Effector CD4-positive, alpha-beta T cell (primary cell): ENCODE data around the gene TRIO.

Experiments
- DNase-seq: peaks from one replicate; pipeline ENCODE4 v3.0.0-alpha.2; 2020

The TRIO gene

GRCh38 chr5:14501353-14502293 is 358.5 kb downstream of the TRIO start:
- no peak for DNase-seq

GRCh38 chr5:14502294-14502690 is 359.1 kb downstream of the TRIO start:
- DNase-seq = no peak

DNA sequence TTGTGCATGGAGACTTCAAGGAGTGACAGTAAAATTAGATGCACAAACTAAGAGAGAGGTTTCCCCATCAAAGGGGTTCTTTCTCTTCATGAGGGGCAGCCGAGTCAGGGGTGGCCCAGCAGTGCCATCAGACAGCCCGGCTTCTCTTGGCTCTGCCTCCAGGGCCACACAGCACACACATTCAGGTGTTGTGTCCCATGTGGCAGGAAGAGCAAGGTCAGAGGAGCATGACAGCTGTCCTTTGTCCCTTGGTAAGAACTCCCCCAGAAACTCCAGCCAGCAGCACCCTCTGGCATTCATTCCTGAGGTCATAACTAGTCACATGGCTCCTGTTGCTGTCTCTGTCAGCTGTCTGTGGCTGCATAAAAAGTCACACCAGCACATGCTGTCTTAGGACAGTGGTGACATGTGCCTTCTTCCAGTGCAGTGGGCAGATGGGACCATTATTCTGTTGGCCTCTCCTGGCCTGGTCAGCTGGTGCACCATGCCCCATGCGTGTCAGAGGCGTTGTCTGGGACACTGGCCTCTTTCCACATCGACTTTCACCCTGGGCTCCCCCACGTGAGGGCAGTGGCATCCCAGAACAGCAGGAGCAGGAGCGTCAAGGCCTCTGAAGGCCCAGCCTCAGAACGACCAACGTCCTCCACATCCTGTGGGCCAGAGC is 360.0 kb downstream of the TRIO start:
- DNase-seq = no peak

- DNase-seq = no peak
These were observed 360.7 kb downstream of the TRIO start for GRCh38 chr5:14503681-14504331.

- DNase-seq = no peak
These were observed 361.2 kb downstream of the TRIO start for GRCh38 chr5:14504332-14504727.

- DNase-seq = no peak
These were observed 361.7 kb downstream of the TRIO start for GRCh38 chr5:14504816-14505215.

- no peak for DNase-seq
These were observed 362.4 kb downstream of the TRIO start for GRCh38 chr5:14505310-14506139.

- DNase-seq = no peak
These were observed 363.0 kb downstream of the TRIO start for GRCh38 chr5:14506140-14506538.

- DNase-seq = no peak
These were observed 363.5 kb downstream of the TRIO start for GRCh38 chr5:14506661-14507060.

DNA sequence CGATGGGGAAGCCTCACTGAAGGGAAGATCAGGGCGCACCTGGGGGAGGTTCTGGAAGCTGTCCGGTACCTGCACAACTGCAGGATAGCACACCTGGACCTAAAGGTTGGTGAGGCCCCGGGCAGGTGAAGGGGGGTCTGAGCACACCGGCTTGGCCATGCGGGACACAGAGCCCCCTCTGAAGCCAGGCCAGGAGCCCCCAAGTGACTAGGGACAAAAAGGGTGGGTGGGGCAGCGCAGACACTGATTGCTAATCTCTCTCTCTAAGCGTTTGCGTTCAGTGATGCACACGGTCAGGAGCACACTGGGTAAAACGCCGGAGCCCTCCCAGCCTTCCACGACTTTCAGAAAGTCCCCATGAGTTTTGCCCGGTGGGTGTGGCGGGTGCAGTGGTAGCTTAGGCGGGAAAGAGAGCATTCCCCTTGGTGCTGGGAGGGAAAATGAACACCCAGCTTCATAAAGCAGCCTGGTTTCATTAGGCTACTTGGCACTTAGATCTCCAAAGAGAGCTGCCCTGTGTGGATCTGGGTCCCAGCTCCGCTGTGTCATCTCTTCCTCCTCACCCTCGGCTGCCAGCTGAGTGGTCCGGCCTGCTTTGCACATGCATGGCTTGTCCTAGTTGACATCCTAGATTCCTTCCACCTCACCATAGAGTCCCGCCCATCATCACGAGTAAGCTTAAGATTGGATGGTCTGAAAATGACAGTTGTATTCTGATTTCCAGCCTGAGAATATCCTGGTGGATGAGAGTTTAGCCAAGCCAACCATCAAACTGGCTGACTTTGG is 364.2 kb downstream of the TRIO start:
- no peak for DNase-seq

- no peak for DNase-seq
These were observed 364.9 kb downstream of the TRIO start for GRCh38 chr5:14508046-14508445.

GRCh38 chr5:14509556-14509955 is 366.4 kb downstream of the TRIO start:
- no peak for DNase-seq

DNA sequence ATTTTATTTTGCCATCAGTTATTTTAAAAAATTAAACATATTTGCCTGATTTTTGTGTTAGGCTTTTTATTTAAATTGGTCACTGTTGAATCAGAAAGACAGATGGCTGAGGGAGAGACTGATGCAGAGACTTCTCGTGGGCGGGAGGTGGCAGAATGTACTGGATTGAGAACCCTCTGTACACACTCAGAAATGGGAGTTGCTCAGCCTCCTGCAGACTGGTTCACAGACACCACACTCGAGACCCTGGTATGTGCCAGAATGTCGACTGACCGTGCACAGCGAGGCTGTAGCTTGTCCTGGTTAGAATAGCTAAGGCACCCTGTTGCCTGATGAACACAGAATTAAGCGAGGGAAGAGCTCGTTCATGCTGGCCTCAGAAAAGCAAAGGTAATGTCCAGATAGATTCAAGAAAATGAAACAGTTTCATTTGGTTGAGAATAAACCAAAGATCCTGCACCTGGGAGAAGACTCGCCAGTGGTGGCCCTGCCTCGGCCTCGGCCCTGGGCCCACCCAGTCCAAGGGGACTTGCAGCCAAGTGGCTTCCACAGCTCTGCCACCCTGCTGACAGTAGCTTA is 367.1 kb downstream of the TRIO start:
- no peak for DNase-seq

DNA sequence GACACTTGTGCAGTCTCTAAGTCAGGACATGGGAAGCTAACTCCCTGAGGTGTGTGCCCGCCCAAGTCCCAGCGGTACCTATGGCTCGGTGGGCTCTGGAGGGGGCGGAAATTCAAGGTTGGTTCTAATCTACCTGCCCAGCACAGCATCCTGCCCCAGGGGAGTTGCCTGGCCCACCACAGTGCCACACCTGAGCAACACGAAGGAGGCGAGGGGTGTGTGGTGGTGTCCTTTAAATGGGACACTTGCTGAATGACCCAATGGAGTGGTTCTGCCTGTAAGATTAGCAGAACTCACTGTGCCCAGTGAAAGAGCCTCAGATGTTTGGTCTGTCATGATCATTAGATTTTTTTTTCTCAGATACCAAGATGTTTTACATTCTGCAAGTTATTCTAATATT is 367.7 kb downstream of the TRIO start:
- DNase-seq = no peak

DNA sequence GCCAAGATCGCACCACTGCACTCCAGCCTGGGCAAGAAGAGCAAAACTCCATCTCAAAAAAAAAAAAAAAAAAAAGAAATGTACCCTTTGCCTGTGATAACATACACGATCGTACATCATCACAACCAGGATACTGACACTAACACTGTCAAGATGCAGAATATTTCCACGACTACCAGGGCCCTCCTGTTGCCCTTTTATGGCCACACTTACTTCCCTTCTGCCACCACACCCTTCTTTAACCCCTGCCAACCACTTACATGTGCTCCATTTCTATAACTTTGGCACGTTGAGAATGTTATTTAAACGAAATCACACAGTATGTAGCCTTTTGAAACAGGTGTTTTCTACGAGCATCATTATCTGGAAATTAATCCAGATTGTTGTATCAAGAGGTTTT is 369.4 kb downstream of the TRIO start:
- DNase-seq = no peak

DNA sequence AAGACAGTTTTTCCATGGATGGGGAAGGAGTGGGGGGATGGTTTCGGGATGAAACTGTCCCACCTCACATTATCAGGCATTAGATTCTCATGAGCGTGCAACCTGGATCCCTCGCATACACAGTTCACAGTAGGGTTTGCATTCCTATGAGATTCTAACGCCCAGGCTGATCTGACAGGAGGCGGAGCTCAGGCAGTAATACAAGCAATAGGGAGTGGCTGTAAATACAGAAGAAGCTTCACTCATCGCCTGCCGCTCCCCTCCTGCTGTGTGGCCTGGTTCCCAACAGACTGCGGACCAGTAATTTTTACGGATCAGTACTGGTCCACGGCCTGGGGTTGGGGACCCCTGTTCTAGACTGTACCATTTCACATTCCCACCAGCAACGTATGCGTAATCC is 370.1 kb downstream of the TRIO start:
- DNase-seq = no peak

- DNase-seq = no peak
These were observed 373.8 kb downstream of the TRIO start for GRCh38 chr5:14516901-14517300.

DNA sequence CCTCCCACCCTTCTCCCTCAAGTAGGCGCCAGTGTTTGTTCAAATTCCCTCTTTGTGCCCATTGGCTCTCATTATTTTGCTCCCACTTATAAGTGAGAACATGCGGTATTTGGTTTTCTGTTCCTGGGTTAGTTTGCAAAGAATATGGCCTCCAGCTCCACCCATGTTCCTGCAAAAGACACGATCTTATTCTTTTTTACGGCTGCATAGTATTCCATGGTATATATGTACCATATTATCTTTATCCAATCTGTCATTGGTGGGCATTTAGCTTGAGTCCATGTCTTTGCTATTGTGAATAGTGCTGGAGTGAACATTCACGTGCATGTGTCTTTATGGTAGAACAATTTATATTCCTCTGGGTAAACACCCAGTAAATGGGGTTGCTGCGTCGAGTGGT is 375.5 kb downstream of the TRIO start:
- DNase-seq = no peak

DNA sequence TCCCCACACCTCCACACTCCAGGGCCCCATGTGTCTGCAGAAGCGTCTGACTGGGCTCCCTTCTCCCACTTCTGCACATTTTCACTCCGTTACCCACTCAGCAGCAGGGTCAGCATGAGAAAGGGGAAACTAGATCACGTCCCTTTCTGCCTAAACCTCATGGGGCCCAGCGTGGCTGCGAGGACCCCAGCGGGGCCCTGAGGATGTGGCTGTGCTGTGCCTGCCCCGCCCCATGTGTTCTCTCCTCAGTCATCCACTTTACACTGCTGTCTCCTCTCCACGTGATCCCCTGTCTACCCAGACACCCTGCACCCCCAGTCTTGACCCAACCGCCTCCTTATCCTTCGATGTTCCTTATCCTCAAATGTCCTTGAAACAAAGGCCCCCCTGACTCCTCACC is 378.6 kb downstream of the TRIO start:
- no peak for DNase-seq

DNA sequence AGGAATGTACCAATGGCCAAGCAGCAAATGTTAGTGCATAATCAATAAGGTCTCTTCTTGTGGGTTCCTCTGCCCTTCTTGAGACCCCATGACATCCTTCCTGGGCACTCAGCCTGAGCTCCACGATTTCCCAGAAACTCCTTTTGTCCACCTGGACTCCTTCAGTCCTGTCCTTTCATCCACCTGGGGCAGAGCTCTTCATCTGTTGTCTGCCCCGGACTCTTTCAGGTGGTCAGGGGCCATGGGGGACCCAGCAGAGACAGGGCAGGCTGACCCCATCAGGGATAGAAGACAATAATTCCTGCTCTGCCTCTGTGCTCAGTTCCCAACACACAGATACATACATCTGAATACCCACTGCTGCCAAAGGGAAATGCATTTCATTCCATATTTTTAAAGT is 379.6 kb downstream of the TRIO start:
- DNase-seq = no peak

DNA sequence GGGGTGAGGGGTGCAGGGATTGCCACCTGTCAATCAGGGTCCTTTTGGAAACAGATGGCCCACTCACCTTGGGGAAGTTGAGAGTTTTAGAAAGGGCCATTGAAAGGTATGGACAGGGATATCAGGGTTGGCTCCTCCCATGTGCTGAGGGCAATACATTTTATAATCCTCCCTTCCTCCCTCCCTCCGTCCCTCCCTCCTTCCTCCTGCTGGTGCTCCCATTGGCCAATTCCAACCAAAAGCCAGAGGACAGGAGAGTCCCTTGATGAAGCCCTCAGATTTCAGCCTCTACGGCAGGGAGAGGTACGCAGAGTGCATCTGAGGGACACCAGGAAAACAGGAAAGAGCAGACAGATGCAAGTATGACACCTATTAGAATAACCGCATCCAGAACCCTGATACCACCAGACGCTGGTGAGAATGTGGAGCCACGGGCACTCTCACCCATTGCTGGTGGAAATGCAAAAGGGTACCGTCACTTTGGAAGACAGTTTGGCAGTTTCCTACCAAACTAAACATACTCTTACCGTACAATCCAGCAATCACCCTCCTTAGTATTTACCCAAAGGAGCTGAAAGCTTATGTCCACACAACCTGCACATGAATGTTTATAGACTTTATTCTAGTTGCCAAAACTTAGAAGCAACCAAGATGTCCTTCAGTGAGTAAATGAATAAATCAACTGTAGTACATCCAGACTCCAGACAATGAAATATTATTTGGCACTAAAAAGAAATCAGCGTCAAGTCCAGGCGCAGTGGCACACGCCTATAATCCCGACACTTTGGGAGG is 380.3 kb downstream of the TRIO start:
- DNase-seq = no peak
